Measurements from ENCODE around the gene GNL1.
"Not testable (repeated sequence)": the region's sequence is repeated elsewhere in the genome, so short reads cannot be mapped to it uniquely, and the experiment has no call there.

The GNL1 gene

GRCh38 chr6:30568245-30568644, 12.0 kb upstream of the GNL1 start:
- no peak for DNase-seq

- no peak for DNase-seq
These were observed 9.5 kb upstream of the GNL1 start for GRCh38 chr6:30565772-30566171.

GRCh38 chr6:30564114-30564513, 7.8 kb upstream of the GNL1 start:
- DNase-seq = no peak

- DNase-seq = no peak
These were observed 6.5 kb upstream of the GNL1 start for GRCh38 chr6:30562470-30563425.

GRCh38 chr6:30560930-30561329, 4.6 kb upstream of the GNL1 start:
- DNase-seq = no peak

- DNase-seq = no peak
These were observed 1.3 kb upstream of the GNL1 start for GRCh38 chr6:30557683-30557981.

GRCh38 chr6:30556906-30557682, 805 bp upstream of the GNL1 start, which contains the start of gene PRR3:
TSS of gene PRR3 (plus strand) at chr6:30557295. CDS start at chr6:30557345, 50 bp downstream.
- DNase-seq = peak; percentile 88

- no peak for DNase-seq
These were observed 548 bp downstream of the GNL1 start for GRCh38 chr6:30555816-30556065.

- peak; percentile 22 for DNase-seq
These were observed 1.1 kb downstream of the GNL1 start for GRCh38 chr6:30554962-30555815.

- no peak for DNase-seq
These were observed 1.9 kb downstream of the GNL1 start for GRCh38 chr6:30554404-30554803.

- DNase-seq = no peak
These were observed 7.9 kb downstream of the GNL1 start for GRCh38 chr6:30548375-30548774.

- no peak for DNase-seq
These were observed 8.8 kb downstream of the GNL1 start for GRCh38 chr6:30547454-30547853.

- DNase-seq = peak; percentile 72
These were observed 11.5 kb downstream of the GNL1 start for GRCh38 chr6:30544666-30545272.

- no peak for DNase-seq
These were observed 12.5 kb downstream of the GNL1 start for GRCh38 chr6:30543821-30544220.

GRCh38 chr6:30542915-30543314, 13.4 kb downstream of the GNL1 start:
- no peak for DNase-seq

- DNase-seq = no peak
These were observed 13.9 kb downstream of the GNL1 start for GRCh38 chr6:30542404-30542725.

- peak; percentile 78 for DNase-seq
These were observed 14.5 kb downstream of the GNL1 start for GRCh38 chr6:30541515-30542403.

GRCh38 chr6:30537931-30538330, 18.4 kb downstream of the GNL1 start:
- DNase-seq = no peak

- DNase-seq = no peak
These were observed 22.6 kb downstream of the GNL1 start for GRCh38 chr6:30533460-30534294.

- no peak for DNase-seq
These were observed 26.3 kb downstream of the GNL1 start for GRCh38 chr6:30530014-30530413.

GRCh38 chr6:30529349-30529875, 26.9 kb downstream of the GNL1 start:
- DNase-seq = not testable (repeated sequence)
